Astrocyte (in vitro differentiated cells and primary cell): ENCODE data around the gene MAML2.

Experiments used
- EZH2 ChIP-seq: IDR thresholded peaks from 2 replicates; pipeline ENCODE4 v1.6.1; 2012; ENCODE audit warnings: mild to moderate bottlenecking, low read length, inconsistent platforms; ENCODE audit not compliant: insufficient read depth
- TF ChIP-seq, protein P1 (sequence below): IDR thresholded peaks from 2 replicates; pipeline ENCODE4 v1.5.1; 2011; ENCODE audit warnings: low read depth, mild to moderate bottlenecking, inconsistent platforms, low read length, moderate library complexity; ENCODE audit not compliant: insufficient read depth

- TF ChIP-seq, protein P1, sequence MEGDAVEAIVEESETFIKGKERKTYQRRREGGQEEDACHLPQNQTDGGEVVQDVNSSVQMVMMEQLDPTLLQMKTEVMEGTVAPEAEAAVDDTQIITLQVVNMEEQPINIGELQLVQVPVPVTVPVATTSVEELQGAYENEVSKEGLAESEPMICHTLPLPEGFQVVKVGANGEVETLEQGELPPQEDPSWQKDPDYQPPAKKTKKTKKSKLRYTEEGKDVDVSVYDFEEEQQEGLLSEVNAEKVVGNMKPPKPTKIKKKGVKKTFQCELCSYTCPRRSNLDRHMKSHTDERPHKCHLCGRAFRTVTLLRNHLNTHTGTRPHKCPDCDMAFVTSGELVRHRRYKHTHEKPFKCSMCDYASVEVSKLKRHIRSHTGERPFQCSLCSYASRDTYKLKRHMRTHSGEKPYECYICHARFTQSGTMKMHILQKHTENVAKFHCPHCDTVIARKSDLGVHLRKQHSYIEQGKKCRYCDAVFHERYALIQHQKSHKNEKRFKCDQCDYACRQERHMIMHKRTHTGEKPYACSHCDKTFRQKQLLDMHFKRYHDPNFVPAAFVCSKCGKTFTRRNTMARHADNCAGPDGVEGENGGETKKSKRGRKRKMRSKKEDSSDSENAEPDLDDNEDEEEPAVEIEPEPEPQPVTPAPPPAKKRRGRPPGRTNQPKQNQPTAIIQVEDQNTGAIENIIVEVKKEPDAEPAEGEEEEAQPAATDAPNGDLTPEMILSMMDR = no peak
- no peak for TF ChIP-seq EZH2
Measured at GRCh38 chr11:96203567-96204365, 139.2 kb downstream of the MAML2 start.
